Gastroesophageal sphincter (tissue), 3 donors: ENCODE data around the gene EGLN2.

Source experiments
- CTCF ChIP-seq, 4 experiments: fragments of 200-600 bp in 2 of 4; fragments of 450-650 bp in 2 of 4; sonication (generic) in 1 of 4; IDR thresholded peaks; one replicate each; pipeline ENCODE4 v1.5.1; 2017 to 2019; ENCODE audit warnings: antibody characterized with exemption in 4 of 4, mild to moderate bottlenecking in 2 of 4, moderate library complexity in 2 of 4
- POLR2A ChIP-seq, 2 donors: fragments of 450-650 bp; IDR thresholded peaks; one replicate each; pipeline ENCODE4 v1.6.1; 2017; ENCODE audit warnings: antibody characterized with exemption in 2 of 2, mild to moderate bottlenecking in 2 of 2, moderate library complexity in 1 of 2
- POLR2AphosphoS5 ChIP-seq: sonication (generic); formaldehyde crosslinking; IDR thresholded peaks from one replicate; pipeline ENCODE4 v1.6.1; 2017; ENCODE audit warnings: antibody characterized with exemption

DNA sequence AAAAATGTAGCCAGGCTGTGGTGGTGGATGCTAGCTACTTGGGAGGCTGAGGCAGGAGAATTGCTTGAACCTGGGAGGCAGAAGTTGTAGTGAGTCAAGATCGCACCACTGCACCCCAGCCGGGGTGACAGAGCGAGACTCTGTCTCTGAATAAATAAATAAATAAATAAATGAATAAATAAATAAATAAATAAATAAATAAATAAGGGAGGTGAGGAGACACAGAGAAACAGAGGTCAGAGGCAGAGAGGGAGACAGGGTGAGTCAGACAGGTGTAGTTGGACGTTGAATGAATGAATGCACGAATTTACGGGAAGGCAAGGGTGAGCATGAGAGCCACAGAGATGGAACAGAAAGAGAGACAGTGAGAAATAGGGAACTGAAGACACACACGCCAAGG, 17.9 kb upstream of the EGLN2 start:
- TF ChIP-seq CTCF (IDR thresholded peaks at IDR 0.05) (no peak), POLR2AphosphoS5 (no peak), POLR2A (IDR thresholded peaks at IDR 0.05) (no peak)
